ENCODE results near the gene GOLGA8K. TPM values are rescaled to one million over a fixed set of nuclear protein-coding genes. Genes with fewer than 3 reads are reported as not detected.
"Not testable (repeated sequence)": the region's sequence is repeated elsewhere in the genome, so short reads cannot be mapped to it uniquely, and the experiment has no call there.

GOLGA8K gene, protein sequence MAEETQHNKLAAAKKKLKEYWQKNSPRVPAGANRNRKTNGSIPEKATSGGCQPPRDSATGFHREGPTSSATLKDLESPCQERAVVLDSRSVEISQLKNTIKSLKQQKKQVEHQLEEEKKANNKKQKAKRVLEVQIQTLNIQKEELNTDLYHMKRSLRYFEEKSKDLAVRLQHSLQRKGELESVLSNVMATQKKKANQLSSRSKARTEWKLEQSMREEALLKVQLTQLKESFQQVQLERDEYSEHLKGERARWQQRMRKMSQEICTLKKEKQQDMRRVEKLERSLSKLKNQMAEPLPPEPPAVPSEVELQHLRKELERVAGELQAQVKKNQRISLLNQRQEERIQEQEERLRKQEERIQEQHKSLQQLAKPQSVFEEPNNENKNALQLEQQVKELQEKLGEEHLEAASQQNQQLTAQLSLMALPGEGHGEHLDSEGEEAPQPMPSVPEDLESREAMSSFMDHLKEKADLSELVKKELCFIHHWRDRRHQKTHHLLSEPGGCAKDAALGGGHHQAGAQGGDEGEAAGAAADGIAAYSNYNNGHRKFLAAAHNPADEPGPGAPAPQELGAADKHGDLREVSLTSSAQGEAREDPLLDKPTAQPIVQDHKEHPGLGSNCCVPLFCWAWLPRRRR
- under 1 TPM in 1 of 4 donors, not detected in 3; 0.57 TPM for total RNA-seq

DNA sequence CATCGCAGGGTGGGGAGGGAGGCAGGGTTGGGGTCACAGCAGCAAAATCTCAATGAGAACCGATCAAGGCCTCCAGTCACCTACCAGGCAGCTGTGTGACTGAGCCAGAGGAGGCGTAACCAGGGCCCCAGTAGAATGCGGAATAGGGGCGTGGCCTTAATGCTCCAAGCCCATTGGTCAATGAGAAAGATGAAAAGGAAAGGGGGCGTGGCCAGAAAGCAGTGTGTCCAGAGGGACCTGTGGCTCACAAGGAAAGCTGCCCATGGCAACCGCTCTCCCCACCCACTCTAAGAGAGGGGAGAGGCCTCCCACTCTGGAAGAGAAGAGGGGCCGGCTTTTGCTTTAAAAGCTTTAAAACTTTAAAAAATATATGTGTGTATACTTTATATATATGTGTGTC is at the start of gene GOLGA8K:
GOLGA8K (minus strand) TSS at position 101 of the 400 bp plus-strand sequence; CDS start at position 3, 98 bp downstream.
- H3K4me3 ChIP-seq; H3K36me3 ChIP-seq; H3K27ac ChIP-seq; DNase-seq; H3K9me3 ChIP-seq; intact Hi-C loops (cut with DNase I); H3K27me3 ChIP-seq; H3K4me1 ChIP-seq: not testable (repeated sequence)
- WGBS, 2 donors, result no CpG with 5 or more reads among the region's 8 CpGs

DNA sequence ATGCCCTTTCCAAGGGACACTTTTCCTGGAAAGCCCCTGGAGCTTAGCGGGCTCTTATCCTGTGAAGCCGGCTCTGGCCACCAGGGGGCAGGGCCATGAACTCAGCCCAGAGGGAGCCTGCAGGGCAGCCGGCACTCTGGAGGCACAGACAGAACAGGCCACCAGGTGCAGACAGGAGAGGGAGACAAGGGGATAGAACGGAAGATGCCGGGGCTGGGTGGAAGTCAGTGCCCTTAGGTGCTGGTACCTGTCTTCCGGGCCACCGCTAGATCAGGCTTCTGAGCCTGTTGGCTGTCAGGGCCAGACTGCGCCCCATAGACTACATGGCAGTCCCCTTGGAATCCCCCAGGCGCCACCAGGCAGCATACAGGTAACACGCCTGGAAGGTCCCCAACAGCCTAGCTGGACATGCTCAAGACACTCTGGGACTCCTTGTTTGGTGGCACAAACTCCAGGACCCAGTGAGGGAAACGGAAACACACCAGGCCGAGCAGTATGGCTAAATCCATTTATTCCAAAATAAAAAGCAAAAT is 37.4 kb upstream of the GOLGA8K start:
- no CpG with 5 or more reads among the region's 12 CpGs for WGBS, 2 donors
- not testable (repeated sequence) for H3K27ac ChIP-seq

DNA sequence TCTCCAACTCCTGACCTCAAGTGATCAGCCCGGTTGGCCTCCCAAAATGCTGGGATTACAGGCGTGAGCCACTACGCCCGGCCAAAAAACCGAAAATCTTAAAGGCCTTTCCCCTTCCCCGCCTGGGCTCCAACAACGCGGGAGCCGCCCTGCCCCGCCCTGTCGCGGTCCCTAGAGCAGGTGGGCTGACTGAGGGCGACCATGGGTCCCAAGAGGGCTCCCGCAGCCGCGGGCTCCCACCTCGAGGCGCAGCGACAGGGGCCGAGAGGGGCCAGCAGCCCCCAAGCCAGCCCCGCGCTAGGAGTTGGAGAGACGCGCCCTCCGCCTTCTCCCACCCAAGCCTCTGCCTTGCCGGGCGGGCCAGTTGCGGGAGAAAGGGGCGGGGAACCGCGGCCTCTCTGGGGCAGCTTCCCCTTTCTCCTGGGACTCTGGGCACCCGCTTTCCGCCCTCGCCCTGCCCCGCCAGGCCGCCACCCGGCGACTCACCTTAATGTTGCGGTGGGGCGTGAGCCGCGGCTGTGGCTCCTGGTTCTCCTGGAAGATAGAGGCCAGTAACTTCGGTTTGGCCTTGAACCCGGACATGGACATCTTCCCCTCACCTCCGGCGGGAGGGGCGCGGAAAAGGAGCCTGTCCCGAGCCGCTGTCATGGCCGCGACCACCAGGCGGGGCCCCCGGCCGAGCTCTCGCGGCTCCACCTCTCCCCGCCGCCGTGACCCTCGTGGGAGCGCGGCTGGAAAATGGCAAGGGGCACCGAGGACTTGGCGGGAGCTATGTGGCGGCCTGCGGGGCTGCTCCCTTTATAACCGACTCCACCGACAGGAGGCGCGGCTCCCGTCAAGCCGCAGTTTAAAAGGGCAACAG is 31.2 kb upstream of the GOLGA8K start:
- H3K9me3 ChIP-seq; H3K4me3 ChIP-seq; H3K27me3 ChIP-seq; intact Hi-C loops (cut with DNase I); H3K4me1 ChIP-seq; DNase-seq; H3K36me3 ChIP-seq; H3K27ac ChIP-seq: not testable (repeated sequence)
- no CpG with 5 or more reads among the region's 73 CpGs for WGBS, 2 donors

More for the DNA sequence above, 37.4 kb upstream of the GOLGA8K start:
- H3K36me3 ChIP-seq; DNase-seq; H3K4me1 ChIP-seq; H3K4me3 ChIP-seq; H3K27me3 ChIP-seq; intact Hi-C loops (cut with DNase I); H3K9me3 ChIP-seq: not testable (repeated sequence)

DNA sequence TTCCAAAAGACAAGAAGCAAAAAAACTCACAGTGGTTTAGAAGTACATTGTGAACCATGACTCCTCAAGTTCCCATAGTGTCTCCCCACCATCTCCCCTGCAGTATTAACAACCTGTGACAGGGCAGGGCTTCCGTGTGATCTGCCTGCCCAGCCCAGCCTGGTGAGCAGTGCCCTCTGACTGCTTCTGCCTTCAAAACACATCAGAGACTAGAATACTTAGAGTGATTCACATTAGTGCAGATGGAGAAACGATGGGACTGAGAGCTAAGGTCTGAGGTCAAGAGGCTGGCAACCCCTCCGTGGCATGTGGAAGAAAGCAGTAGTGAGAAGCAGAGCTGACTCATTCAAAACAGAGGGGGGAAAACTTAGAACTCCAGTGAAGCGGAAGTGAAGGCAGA is 24.5 kb upstream of the GOLGA8K start:
- 86 to 100% methylated on average over 1 of the region's 4 CpGs for WGBS, 2 donors
- H3K9me3 ChIP-seq; intact Hi-C loops (cut with DNase I); H3K4me1 ChIP-seq; H3K27me3 ChIP-seq; H3K36me3 ChIP-seq; DNase-seq; H3K4me3 ChIP-seq; H3K27ac ChIP-seq: not testable (repeated sequence)

DNA sequence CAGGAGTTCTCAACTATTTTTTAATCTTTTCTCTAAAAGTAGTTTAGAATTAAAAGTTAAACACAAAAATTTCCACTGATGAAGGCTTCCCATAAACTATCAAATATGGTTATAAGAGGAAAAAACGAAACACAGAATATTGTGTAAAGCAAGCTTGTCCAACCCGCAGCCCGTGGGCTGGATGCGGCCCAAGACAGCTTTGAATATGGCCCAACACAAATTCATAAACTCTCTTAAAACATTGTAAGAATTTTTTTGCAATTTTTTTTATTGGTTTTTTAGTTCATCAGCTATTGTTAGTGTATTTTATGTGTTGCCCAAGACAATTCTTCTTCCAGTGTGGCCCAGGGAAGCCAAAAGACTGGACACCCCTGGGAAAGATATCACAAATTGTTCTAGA is 23.4 kb upstream of the GOLGA8K start:
- DNase-seq, result not testable (repeated sequence)
- WGBS, 2 donors, result 64 to 71% methylated on average over 4 of the region's 4 CpGs

DNA sequence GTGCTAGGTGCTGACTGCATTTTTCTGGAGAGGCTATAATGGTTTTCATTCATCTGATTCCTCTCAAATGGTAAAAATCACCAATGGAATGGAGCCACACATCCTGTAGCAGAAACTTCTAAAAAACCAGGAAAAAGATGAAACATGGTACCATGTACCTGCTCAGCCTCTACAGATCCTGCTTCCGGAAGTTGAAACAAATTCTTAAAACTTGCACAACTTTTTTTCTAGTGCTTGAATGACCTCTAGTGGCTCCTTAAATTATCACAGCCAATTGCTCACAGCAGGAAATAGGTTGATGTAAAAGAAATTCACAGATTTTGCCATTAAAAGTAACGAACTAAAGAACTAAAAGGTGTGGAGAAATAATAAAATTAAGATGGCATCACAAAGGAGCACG is 4.8 kb upstream of the GOLGA8K start:
- TF ChIP-seq, protein P1, sequence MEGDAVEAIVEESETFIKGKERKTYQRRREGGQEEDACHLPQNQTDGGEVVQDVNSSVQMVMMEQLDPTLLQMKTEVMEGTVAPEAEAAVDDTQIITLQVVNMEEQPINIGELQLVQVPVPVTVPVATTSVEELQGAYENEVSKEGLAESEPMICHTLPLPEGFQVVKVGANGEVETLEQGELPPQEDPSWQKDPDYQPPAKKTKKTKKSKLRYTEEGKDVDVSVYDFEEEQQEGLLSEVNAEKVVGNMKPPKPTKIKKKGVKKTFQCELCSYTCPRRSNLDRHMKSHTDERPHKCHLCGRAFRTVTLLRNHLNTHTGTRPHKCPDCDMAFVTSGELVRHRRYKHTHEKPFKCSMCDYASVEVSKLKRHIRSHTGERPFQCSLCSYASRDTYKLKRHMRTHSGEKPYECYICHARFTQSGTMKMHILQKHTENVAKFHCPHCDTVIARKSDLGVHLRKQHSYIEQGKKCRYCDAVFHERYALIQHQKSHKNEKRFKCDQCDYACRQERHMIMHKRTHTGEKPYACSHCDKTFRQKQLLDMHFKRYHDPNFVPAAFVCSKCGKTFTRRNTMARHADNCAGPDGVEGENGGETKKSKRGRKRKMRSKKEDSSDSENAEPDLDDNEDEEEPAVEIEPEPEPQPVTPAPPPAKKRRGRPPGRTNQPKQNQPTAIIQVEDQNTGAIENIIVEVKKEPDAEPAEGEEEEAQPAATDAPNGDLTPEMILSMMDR (IDR thresholded peaks at IDR 0.05), result peak in 1 of 6 experiments; percentile 13
- H3K9me3 ChIP-seq; H3K27me3 ChIP-seq; H3K36me3 ChIP-seq; H3K4me1 ChIP-seq; H3K4me3 ChIP-seq; intact Hi-C loops (cut with DNase I); DNase-seq; H3K27ac ChIP-seq: not testable (repeated sequence)
- 0% methylated on average over 2 of the region's 3 CpGs for WGBS, 2 donors

More for the DNA sequence above, 23.4 kb upstream of the GOLGA8K start:
- H3K27ac ChIP-seq; H3K27me3 ChIP-seq; intact Hi-C loops (cut with DNase I); H3K4me3 ChIP-seq; H3K36me3 ChIP-seq; H3K4me1 ChIP-seq; H3K9me3 ChIP-seq: not testable (repeated sequence)

DNA sequence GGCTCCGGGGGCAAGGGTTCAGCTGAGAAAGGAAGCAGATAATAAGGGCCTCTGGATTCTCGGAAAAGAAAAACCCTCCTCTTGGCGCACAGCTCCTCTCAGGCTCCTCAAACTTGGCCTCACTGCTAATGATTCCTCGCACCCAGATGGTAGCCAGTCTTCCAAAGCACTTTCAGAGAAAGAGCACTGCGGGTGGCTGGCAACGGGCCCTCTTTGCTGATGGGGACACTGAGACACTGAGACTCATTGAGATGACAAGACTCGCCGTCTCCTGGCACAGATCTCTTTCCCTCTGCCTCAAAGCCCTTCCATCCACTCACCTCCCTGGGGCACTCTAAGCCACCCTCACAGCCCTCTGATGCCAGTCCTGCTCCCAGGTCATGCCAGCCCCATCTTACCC is 6.6 kb downstream of the GOLGA8K start:
- H3K27me3 ChIP-seq; H3K4me1 ChIP-seq; H3K9me3 ChIP-seq; H3K27ac ChIP-seq; H3K4me3 ChIP-seq; H3K36me3 ChIP-seq; DNase-seq; intact Hi-C loops (cut with DNase I): not testable (repeated sequence)
- no CpG with 5 or more reads among the region's 8 CpGs for WGBS, 2 donors

DNA sequence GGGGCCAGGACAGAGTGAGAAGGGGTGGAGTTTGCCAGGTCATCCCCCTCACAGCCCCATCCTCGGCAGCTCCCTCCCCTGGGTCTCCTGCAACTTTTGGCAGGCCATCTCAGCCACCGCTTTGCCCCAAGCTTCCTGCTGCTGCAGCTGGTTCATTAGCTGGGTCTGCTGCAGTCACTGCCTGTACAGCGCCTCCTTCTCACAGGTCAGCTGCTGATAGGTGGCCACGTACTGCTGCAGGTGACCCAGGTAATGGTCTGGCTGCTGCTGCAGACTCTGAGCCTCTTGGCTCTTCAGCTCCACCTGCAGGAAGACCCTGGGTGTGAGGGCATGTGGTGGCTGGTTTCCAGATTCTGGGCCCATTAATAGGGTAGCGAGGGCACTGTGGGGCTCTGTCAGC is 8.3 kb downstream of the GOLGA8K start:
- H3K27me3 ChIP-seq; H3K36me3 ChIP-seq; intact Hi-C loops (cut with DNase I); H3K4me1 ChIP-seq; H3K27ac ChIP-seq; H3K4me3 ChIP-seq; DNase-seq; H3K9me3 ChIP-seq: not testable (repeated sequence)
- no CpG with 5 or more reads among the region's 5 CpGs for WGBS, 2 donors

DNA sequence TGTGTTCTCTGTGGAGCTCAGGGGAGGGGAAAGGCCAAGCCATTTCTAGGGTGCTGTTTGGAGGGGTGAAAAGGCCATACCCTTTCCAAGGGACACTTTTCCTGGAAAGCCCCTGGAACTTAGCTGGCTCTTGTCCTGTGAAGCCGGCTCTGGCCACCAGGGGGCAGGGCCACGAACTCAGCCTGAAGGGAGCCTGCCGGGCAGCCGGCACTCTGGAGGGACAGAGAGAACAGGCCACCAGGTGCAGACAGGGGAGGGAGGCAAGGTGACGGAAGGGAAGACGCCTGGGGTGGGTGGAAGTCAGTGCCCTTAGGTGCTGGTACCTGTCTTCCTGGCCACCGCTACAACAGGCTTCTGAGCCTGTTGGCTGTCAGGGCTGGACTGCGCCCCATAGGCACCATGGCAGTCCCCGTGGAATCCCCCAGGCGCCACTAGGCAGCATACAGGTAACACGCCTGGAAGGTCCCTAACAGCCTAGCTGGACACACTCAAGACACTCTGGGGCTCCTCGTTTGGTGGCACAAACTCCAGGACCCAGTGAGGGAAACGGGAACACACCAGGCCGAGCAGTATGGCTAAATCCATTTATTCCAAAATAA is 14.9 kb downstream of the GOLGA8K start:
- WGBS, 2 donors, result no CpG with 5 or more reads among the region's 14 CpGs
- DNase-seq; H3K9me3 ChIP-seq; H3K36me3 ChIP-seq; H3K4me3 ChIP-seq; H3K27me3 ChIP-seq; H3K4me1 ChIP-seq; H3K27ac ChIP-seq; intact Hi-C loops (cut with DNase I): not testable (repeated sequence)

DNA sequence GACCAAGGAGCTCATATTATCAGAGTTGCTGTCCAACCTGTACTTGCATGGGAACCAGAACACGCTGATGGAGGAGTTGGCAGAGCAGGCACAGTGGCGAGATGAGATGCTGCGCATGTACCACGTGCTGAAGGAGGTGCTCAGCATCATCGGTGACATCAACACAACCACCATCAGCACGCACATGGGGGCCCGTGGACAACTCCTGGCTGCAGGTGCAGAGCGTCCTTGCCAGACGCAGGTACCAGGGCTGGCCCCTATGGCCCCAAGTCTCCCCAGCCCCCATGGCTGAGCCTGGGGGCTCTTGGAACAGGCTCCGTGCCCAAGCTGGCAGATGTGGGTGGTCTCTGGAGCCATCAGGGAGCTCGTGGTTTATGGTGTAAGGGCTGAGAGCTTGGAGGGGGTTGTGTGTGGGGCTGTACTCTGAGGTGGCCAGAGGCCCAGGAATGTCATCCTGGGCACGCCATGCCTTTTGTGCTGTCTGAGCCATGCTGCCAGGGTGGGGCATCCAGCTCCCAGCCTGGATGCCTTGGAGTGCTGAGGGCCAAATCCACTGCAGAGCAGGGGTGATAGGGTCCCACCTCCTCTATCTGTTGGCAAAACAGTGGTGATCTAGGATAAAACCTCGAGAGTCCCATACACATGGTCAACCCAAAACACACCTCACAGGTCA is 17.1 kb downstream of the GOLGA8K start:
- H3K36me3 ChIP-seq; H3K27ac ChIP-seq; H3K9me3 ChIP-seq; H3K4me3 ChIP-seq; intact Hi-C loops (cut with DNase I); H3K4me1 ChIP-seq; H3K27me3 ChIP-seq; DNase-seq: not testable (repeated sequence)
- no CpG with 5 or more reads among the region's 13 CpGs for WGBS, 2 donors

DNA sequence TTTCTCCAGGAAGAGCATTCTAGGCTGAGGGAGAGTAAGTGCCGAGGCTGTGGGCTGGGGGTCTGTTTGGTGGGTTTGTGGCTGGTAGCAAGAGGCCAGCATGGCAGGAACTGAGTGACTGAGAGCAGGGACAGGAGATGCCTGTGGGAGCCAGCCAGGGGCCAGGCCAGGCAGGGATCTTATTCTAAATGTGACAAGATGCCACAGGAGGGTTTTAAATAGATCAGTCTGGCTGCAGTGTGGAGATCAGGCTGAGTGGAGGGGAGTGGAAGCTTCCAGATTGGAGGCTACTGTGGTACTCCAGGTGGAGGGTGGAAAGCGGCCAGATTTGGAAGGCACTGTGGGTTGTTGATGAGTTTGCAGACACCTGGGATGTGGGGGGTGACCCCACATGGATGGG is 28.9 kb downstream of the GOLGA8K start:
- intact Hi-C loops (cut with DNase I); H3K27me3 ChIP-seq; DNase-seq; H3K4me1 ChIP-seq; H3K9me3 ChIP-seq; H3K36me3 ChIP-seq; H3K4me3 ChIP-seq; H3K27ac ChIP-seq: not testable (repeated sequence)
- 29% methylated on average over 1 of the region's 2 CpGs; no CpG with 5 or more reads in 1 of the 2 donors for WGBS, 2 donors
